GM12892 (cell line): ENCODE data around the gene ARL13A.

Experiments
- POLR2A ChIP-seq: IDR thresholded peaks from 2 replicates; pipeline ENCODE4 v1.6.1; 2011; ENCODE audit warnings: low read depth, low read length, control low read depth
- TAF1 ChIP-seq: IDR thresholded peaks from 2 replicates; pipeline ENCODE4 v1.6.1; 2011; ENCODE audit warnings: low read depth, mild to moderate bottlenecking, control low read depth, low read length, borderline replicate concordance

GRCh38 chrX:100979881-100980607 is 10.5 kb downstream of the ARL13A start:
- TF ChIP-seq POLR2A, result no peak
- TF ChIP-seq TAF1, result no peak
